ENCODE measurements around the gene BRD3OS. TPM values are rescaled to one million over a fixed set of nuclear protein-coding genes. Genes with fewer than 3 reads are reported as not detected.

Gene BRD3OS
- total RNA-seq, 1 donor from 2014 or later = 20.2 TPM

DNA sequence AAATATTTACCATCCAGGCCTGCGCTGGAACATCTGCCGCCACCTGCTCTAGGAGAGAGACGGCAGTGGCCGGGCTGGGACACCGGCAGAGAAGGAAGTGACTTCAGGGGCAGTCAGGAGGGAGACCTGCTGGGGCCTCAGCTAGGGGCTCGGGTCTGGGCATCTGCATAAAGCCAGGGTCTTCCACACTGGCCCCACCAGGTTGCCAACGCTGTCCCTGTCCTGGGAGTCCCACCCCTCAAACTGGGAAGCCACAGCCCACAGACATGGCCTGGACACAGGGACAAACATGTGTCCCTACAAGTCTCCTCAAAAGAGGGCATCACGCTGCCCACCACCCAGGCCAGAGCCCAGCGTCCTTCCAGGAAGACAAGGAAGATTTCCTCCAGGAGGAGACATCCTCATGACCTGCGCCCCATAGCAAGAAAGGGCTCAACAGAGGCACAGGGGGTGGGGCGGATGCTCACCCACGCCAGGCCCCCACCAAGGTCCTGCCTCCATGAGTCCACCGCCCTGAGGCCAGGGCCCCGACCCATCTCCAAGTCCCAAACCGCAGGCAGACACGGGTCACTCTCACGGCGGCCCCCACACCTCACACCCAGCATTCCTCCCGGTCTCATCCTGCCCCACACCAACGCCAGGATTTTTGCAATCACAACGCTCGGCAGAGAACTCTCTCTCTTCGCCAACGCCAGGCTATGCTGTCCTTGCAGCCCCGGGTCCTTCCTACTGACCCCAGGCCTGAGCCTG lies 42.1 kb upstream of the BRD3OS start:
- Histone ChIP-seq H2AFZ (ENCODE audit: low read depth, low read length) (no peak overlapping the region), H4K20me1 (ENCODE audit: insufficient read depth, low read length) (peaks cover 98% of the 10 kb centered on the region), H3K4me2 (ENCODE audit: low read length) (no peak overlapping the region), H3K9me3 (ENCODE audit: insufficient read depth, low read depth, low read length) (no peaks in the 10 kb centered on the region), H3K79me2 (ENCODE audit: insufficient read depth, low read length) (peaks cover 98% of the 10 kb centered on the region), H3K9ac (ENCODE audit: low read length) (no peak overlapping the region), H3K4me1 (ENCODE audit: insufficient read depth, low read length) (peaks cover 15% of the 10 kb centered on the region), H3K36me3 (ENCODE audit: insufficient read depth, low read length) (peaks cover 2% of the 10 kb centered on the region), H3K27me3 (ENCODE audit: insufficient read depth, low read length) (no peaks in the 10 kb centered on the region), H3K27ac (ENCODE audit: low read depth, low read length) (no peak overlapping the region), H3K4me3 (ENCODE audit: insufficient read depth, low read depth, low read length) (no peak overlapping the region)
- FAIRE-seq (no peak), DNase-seq (ENCODE audit: low read depth) (no peak)
- Mint-ChIP-seq H3K27ac (ENCODE audit: unreplicated experiment) (no peak overlapping the region), H3K27me3 (ENCODE audit: low read depth, unreplicated experiment) (no peaks in the 10 kb centered on the region), H3K4me1 (ENCODE audit: low read depth, unreplicated experiment) (peaks cover 8% of the 10 kb centered on the region), H3K4me3 (ENCODE audit: unreplicated experiment) (no peak overlapping the region), H3K36me3 (ENCODE audit: low read depth, unreplicated experiment) (peaks cover 9% of the 10 kb centered on the region), H3K9me3 (ENCODE audit: unreplicated experiment) (no peaks in the 10 kb centered on the region)
- TF ChIP-seq EZH2 (IDR thresholded peaks at IDR 0.05; ENCODE audit: insufficient read depth, low read length) = no peak
- TF ChIP-seq, protein P1, sequence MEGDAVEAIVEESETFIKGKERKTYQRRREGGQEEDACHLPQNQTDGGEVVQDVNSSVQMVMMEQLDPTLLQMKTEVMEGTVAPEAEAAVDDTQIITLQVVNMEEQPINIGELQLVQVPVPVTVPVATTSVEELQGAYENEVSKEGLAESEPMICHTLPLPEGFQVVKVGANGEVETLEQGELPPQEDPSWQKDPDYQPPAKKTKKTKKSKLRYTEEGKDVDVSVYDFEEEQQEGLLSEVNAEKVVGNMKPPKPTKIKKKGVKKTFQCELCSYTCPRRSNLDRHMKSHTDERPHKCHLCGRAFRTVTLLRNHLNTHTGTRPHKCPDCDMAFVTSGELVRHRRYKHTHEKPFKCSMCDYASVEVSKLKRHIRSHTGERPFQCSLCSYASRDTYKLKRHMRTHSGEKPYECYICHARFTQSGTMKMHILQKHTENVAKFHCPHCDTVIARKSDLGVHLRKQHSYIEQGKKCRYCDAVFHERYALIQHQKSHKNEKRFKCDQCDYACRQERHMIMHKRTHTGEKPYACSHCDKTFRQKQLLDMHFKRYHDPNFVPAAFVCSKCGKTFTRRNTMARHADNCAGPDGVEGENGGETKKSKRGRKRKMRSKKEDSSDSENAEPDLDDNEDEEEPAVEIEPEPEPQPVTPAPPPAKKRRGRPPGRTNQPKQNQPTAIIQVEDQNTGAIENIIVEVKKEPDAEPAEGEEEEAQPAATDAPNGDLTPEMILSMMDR (IDR thresholded peaks at IDR 0.05; ENCODE audit: insufficient read depth, low read depth, low read length) = no peak

DNA sequence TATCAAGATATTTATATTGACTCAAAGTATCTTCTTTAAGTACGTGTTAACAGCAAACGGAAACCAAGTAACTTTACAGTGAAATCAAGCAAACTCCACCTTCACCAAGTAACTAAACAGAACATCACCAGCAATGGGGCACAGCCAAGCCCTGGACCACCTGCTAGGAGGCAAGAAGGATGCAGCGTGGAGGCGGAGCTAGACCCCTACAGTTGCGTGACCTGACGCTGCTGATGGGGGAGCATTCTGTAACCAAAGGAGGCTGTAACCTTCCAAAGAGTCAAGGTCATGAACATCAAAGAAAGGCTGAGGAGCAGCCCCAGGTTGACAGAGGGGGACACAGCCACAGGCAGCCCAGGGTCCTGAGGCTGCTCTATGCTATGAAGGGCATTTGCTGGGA lies 39.2 kb upstream of the BRD3OS start:
- Histone ChIP-seq H3K27ac (ENCODE audit: low read depth, low read length) (no peak overlapping the region), H3K4me3 (ENCODE audit: insufficient read depth, low read depth, low read length) (no peak overlapping the region), H2AFZ (ENCODE audit: low read depth, low read length) (no peak overlapping the region), H4K20me1 (ENCODE audit: insufficient read depth, low read length) (peaks cover 94% of the 10 kb centered on the region), H3K36me3 (ENCODE audit: insufficient read depth, low read length) (peaks cover 2% of the 10 kb centered on the region), H3K9ac (ENCODE audit: low read length) (no peak overlapping the region), H3K79me2 (ENCODE audit: insufficient read depth, low read length) (peaks cover 97% of the 10 kb centered on the region), H3K4me2 (ENCODE audit: low read length) (no peak overlapping the region), H3K4me1 (ENCODE audit: insufficient read depth, low read length) (peaks cover 13% of the 10 kb centered on the region), H3K27me3 (ENCODE audit: insufficient read depth, low read length) (no peaks in the 10 kb centered on the region), H3K9me3 (ENCODE audit: insufficient read depth, low read depth, low read length) (no peaks in the 10 kb centered on the region)
- no peaks in the 10 kb centered on the region for H3K27me3 Mint-ChIP-seq (ENCODE audit: low read depth, unreplicated experiment)
- H3K27ac Mint-ChIP-seq (ENCODE audit: unreplicated experiment) = no peak overlapping the region
- no peak for DNase-seq (ENCODE audit: low read depth)
- H3K36me3 Mint-ChIP-seq (ENCODE audit: low read depth, unreplicated experiment) = peaks cover 5% of the 10 kb centered on the region
- H3K4me3 Mint-ChIP-seq (ENCODE audit: unreplicated experiment) = no peak overlapping the region
- no peak for FAIRE-seq
- H3K9me3 Mint-ChIP-seq (ENCODE audit: unreplicated experiment) = no peaks in the 10 kb centered on the region
- H3K4me1 Mint-ChIP-seq (ENCODE audit: low read depth, unreplicated experiment) = peaks cover 9% of the 10 kb centered on the region
- TF ChIP-seq, protein P1 (IDR thresholded peaks at IDR 0.05; ENCODE audit: insufficient read depth, low read depth, low read length) = no peak
- no peak for TF ChIP-seq EZH2 (IDR thresholded peaks at IDR 0.05; ENCODE audit: insufficient read depth, low read length)

Measured in astrocyte (in vitro differentiated cells and primary cell).